GM23338 (cell line): ENCODE data around the gene PCED1A. TPM values are rescaled to one million over a fixed set of nuclear protein-coding genes. Genes with fewer than 3 reads are reported as not detected.

ENCODE experiments used
- ATAC-seq: fragments of 200-7000 bp; cut with Tn5 transposase; 3 replicates; pipeline ENCODE4 v1.9.1; 2020
- DNase-seq: peaks from one replicate; pipeline ENCODE4 v3.0.0-alpha.2; 2015; ENCODE audit warnings: low spot score
- H2AFZ ChIP-seq: fragments of 200-600 bp; sonication (generic); 2 replicates; pipeline ENCODE4 v1.8.0; 2016; ENCODE audit warnings: antibody characterized with exemption, mild to moderate bottlenecking, moderate library complexity
- H3F3A ChIP-seq: fragments of 200-600 bp; sonication (generic); replicated peaks from 2 replicates; pipeline ENCODE4 v1.8.0; 2017; ENCODE audit warnings: antibody characterized with exemption, mixed run types, low read depth
- H3K27ac ChIP-seq: fragments of 200-600 bp; sonication (generic); 2 replicates; pipeline ENCODE4 v1.6.1; 2016; ENCODE audit warnings: low read depth
- H3K27me3 ChIP-seq: fragments of 200-600 bp; sonication (generic); 2 replicates; pipeline ENCODE4 v1.8.0; 2016; ENCODE audit warnings: mild to moderate bottlenecking, mixed run types, moderate library complexity; ENCODE audit not compliant: insufficient read depth
- H3K36me3 ChIP-seq: fragments of 200-600 bp; sonication (generic); 2 replicates; pipeline ENCODE4 v1.8.0; 2016; ENCODE audit warnings: mild to moderate bottlenecking; ENCODE audit not compliant: insufficient read depth
- H3K4me1 ChIP-seq: fragments of 200-600 bp; sonication (generic); 2 replicates; pipeline ENCODE4 v1.8.0; 2016; ENCODE audit warnings: mild to moderate bottlenecking, moderate library complexity; ENCODE audit not compliant: insufficient read depth
- H3K4me2 ChIP-seq: fragments of 200-600 bp; sonication (generic); 2 replicates; pipeline ENCODE4 v1.7.1; 2017; ENCODE audit warnings: mixed run types
- H3K4me3 ChIP-seq: fragments of 200-600 bp; sonication (generic); 2 replicates; pipeline ENCODE4 v1.6.1; 2016; ENCODE audit warnings: mixed run types
- H3K79me2 ChIP-seq: fragments of 200-600 bp; sonication (generic); replicated peaks from 2 replicates; pipeline ENCODE4 v1.8.0; 2017; ENCODE audit warnings: mild to moderate bottlenecking; ENCODE audit not compliant: insufficient read depth
- H3K9me2 ChIP-seq: fragments of 200-600 bp; sonication (generic); 2 replicates; pipeline ENCODE4 v1.8.0; 2017; ENCODE audit not compliant: insufficient read depth
- H4K20me1 ChIP-seq: fragments of 200-600 bp; sonication (generic); replicated peaks from 2 replicates; pipeline ENCODE4 v1.8.0; 2017; ENCODE audit warnings: mild to moderate bottlenecking; ENCODE audit not compliant: insufficient read depth
- H3K27ac Mint-ChIP-seq: 2 replicates; pipeline ENCODE4 v1.8.0; 2020; ENCODE audit warnings: inconsistent platforms, mild to moderate bottlenecking, moderate library complexity, mixed read lengths
- H3K27me3 Mint-ChIP-seq: 3 replicates; pipeline ENCODE4 v1.8.0; 2022; ENCODE audit warnings: low read depth, mild to moderate bottlenecking, moderate library complexity, mixed read lengths, inconsistent platforms; ENCODE audit not compliant: insufficient read depth, poor library complexity
- H3K36me3 Mint-ChIP-seq: 3 replicates; pipeline ENCODE4 v1.8.0; 2021; ENCODE audit warnings: low read depth, mild to moderate bottlenecking, inconsistent platforms, moderate library complexity, mixed read lengths
- H3K4me1 Mint-ChIP-seq: 3 replicates; pipeline ENCODE4 v1.8.0; 2020; ENCODE audit warnings: mild to moderate bottlenecking, inconsistent platforms, mixed read lengths
- H3K4me3 Mint-ChIP-seq: 3 replicates; pipeline ENCODE4 v1.8.0; 2021; ENCODE audit warnings: moderate library complexity, mild to moderate bottlenecking, inconsistent platforms, mixed read lengths
- H3K9me3 Mint-ChIP-seq: 3 replicates; pipeline ENCODE4 v1.8.0; 2020; ENCODE audit warnings: moderate library complexity, mild to moderate bottlenecking, inconsistent platforms, mixed read lengths
- CREB1 ChIP-seq: fragments of 250-450 bp; sonication (Bioruptor Pico); IDR thresholded peaks from 2 replicates; pipeline ENCODE4 v1.5.0; 2020; ENCODE audit warnings: low read depth, mild to moderate bottlenecking, moderate library complexity
- ETS1 ChIP-seq: IDR thresholded peaks from 2 replicates; pipeline ENCODE4 v1.6.1; 2016; ENCODE audit warnings: antibody characterized with exemption
- EZH2phosphoT487 ChIP-seq: fragments of 200-600 bp; sonication (generic); IDR thresholded peaks from one replicate; pipeline ENCODE4 v1.8.1; 2018; ENCODE audit warnings: antibody characterized with exemption; ENCODE audit not compliant: unreplicated experiment
- NANOG ChIP-seq: IDR thresholded peaks from 2 replicates; pipeline ENCODE4 v1.6.1; 2016; ENCODE audit warnings: antibody characterized with exemption, borderline replicate concordance
- REST ChIP-seq: IDR thresholded peaks from one replicate; pipeline ENCODE4 v1.6.1; 2018; ENCODE audit warnings: antibody characterized with exemption; ENCODE audit not compliant: unreplicated experiment
- STAT1 ChIP-seq: IDR thresholded peaks from one replicate; pipeline ENCODE4 v1.6.1; 2016; ENCODE audit warnings: antibody characterized with exemption; ENCODE audit not compliant: unreplicated experiment
- ZNF114 ChIP-seq: fragments of 250-450 bp; sonication (Bioruptor Pico); IDR thresholded peaks from 2 replicates; pipeline ENCODE4 v1.5.0; 2020; ENCODE audit warnings: mild to moderate bottlenecking, moderate library complexity
- ZNF331 ChIP-seq: fragments of 250-450 bp; sonication (Bioruptor Pico); IDR thresholded peaks from 2 replicates; pipeline ENCODE4 v1.5.0; 2020; ENCODE audit warnings: low read depth, mild to moderate bottlenecking, moderate library complexity
- polyA plus RNA-seq: library from polyadenylated mRNA; unstranded; fragments of >200 nt; fragmentation: Nextera tagmentation; extraction: Ambion mirVana; gene quantifications from 2 replicates; pipeline ENCODE4 v1.2.1, GENCODE V29; 2016
- total RNA-seq: library from RNA; depleted of rRNA; stranded (reverse); fragments of >200 nt; shearing (Covaris generic); gene quantifications from 2 replicates; pipeline ENCODE4 v1.2.3, GENCODE V29; 2014
- TF ChIP-seq, protein P1 (sequence below), 2 experiments: fragments of 200-600 bp in 1 of 2; sonication (generic) in 1 of 2; conservative IDR thresholded peaks; 2 replicates each; pipeline versions ENCODE4 v1.5.1 to v1.6.1; 2016 to 2017; ENCODE audit warnings: antibody characterized with exemption in 2 of 2, low read depth in 2 of 2, mild to moderate bottlenecking in 2 of 2, moderate library complexity in 1 of 2

Gene PCED1A
- total and polyA plus RNA-seq, 2 experiments from 2014 or later = 5.0 to 8.9 TPM

GRCh38 chr20:2880650-2881049, 40.2 kb upstream of the PCED1A start:
- Mint-ChIP-seq H3K36me3 (peaks cover 6% of the 10 kb centered on the region), H3K9me3 (no peaks in the 10 kb centered on the region)

DNA sequence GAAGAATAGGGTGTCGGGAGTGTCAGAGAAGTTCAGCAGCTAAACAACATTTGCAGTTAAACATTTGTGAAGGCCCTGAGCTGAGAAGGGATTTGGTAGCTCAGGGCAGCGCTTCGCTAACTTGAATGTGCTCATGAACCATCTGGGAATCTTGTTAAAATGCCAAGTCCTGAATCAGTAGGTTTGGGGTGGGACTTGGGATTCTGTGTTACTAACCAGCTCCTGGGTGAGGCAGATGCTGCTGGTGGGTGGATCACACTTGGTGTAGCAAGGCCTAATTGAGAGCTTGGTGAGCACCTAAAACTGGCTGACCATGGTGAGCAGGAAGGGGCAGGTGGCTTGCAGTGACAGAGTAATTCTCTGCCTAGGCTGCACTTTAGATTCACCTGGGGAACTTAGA, 38.7 kb upstream of the PCED1A start:
- ATAC-seq (no peak), DNase-seq (no peak)
- H3K36me3 ChIP-seq = no peaks in the 10 kb centered on the region
- peaks cover 28% of the 10 kb centered on the region for H3K4me1 Mint-ChIP-seq
- H3K36me3 Mint-ChIP-seq = peaks cover 9% of the 10 kb centered on the region
- H3K4me2 ChIP-seq = no peak overlapping the region
- no peak overlapping the region for H3K4me3 Mint-ChIP-seq
- no peaks in the 10 kb centered on the region for H3K9me2 ChIP-seq
- peaks cover 26% of the 10 kb centered on the region for H4K20me1 ChIP-seq
- H3K27ac Mint-ChIP-seq = no peak overlapping the region
- no peak overlapping the region for H2AFZ ChIP-seq
- no peak overlapping the region for H3K27ac ChIP-seq
- H3K79me2 ChIP-seq = peaks cover 98% of the 10 kb centered on the region
- H3K27me3 Mint-ChIP-seq = peaks cover 6% of the 10 kb centered on the region
- no peaks in the 10 kb centered on the region for H3K9me3 Mint-ChIP-seq
- H3K27me3 ChIP-seq = no peaks in the 10 kb centered on the region
- peaks cover 16% of the 10 kb centered on the region for H3K4me1 ChIP-seq
- H3K4me3 ChIP-seq = no peak overlapping the region
- H3F3A ChIP-seq = no peaks in the 10 kb centered on the region
- no peak for TF ChIP-seq CREB1 (CRISPR knock-in tag)
- no peak for TF ChIP-seq STAT1
- TF ChIP-seq ZNF331 (CRISPR knock-in tag) = no peak
- TF ChIP-seq ZNF114 (CRISPR knock-in tag) = no peak
- no peak for TF ChIP-seq EZH2phosphoT487
- TF ChIP-seq ETS1 = no peak
- no peak for TF ChIP-seq NANOG
- TF ChIP-seq, protein P1, sequence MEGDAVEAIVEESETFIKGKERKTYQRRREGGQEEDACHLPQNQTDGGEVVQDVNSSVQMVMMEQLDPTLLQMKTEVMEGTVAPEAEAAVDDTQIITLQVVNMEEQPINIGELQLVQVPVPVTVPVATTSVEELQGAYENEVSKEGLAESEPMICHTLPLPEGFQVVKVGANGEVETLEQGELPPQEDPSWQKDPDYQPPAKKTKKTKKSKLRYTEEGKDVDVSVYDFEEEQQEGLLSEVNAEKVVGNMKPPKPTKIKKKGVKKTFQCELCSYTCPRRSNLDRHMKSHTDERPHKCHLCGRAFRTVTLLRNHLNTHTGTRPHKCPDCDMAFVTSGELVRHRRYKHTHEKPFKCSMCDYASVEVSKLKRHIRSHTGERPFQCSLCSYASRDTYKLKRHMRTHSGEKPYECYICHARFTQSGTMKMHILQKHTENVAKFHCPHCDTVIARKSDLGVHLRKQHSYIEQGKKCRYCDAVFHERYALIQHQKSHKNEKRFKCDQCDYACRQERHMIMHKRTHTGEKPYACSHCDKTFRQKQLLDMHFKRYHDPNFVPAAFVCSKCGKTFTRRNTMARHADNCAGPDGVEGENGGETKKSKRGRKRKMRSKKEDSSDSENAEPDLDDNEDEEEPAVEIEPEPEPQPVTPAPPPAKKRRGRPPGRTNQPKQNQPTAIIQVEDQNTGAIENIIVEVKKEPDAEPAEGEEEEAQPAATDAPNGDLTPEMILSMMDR (conservative IDR thresholded peaks at IDR 0.05; ENCODE audit: low read depth in 2 of 2) = no peak
- no peak for TF ChIP-seq REST

More at GRCh38 chr20:2880650-2881049, 40.2 kb upstream of the PCED1A start:
- peaks cover 16% of the 10 kb centered on the region for H3K4me1 ChIP-seq
- peaks cover 98% of the 10 kb centered on the region for H3K79me2 ChIP-seq
- Mint-ChIP-seq H3K4me3 (no peak overlapping the region), H3K4me1 (peaks cover 16% of the 10 kb centered on the region), H3K27ac (no peak overlapping the region), H3K27me3 (peaks cover 3% of the 10 kb centered on the region)
- H3K36me3 ChIP-seq = no peaks in the 10 kb centered on the region
- H4K20me1 ChIP-seq = peaks cover 26% of the 10 kb centered on the region
- H3K9me2 ChIP-seq = no peaks in the 10 kb centered on the region
- H2AFZ ChIP-seq = no peak overlapping the region
- no peak overlapping the region for H3K4me3 ChIP-seq
- H3K27ac ChIP-seq = no peak overlapping the region
- no peaks in the 10 kb centered on the region for H3F3A ChIP-seq
- H3K4me2 ChIP-seq = no peak overlapping the region
- no peak for ATAC-seq
- DNase-seq = no peak
- no peak for TF ChIP-seq CREB1 (CRISPR knock-in tag)
- no peak for TF ChIP-seq STAT1
- H3K27me3 ChIP-seq = no peaks in the 10 kb centered on the region
